WTC11 (cell line): ENCODE data around the gene PRRT4. TPM values are rescaled to one million over a fixed set of nuclear protein-coding genes. Genes with fewer than 3 reads are reported as not detected.

Experiments
- ATAC-seq: fragments of 200-7000 bp; cut with Tn5 transposase; 2 replicates; pipeline ENCODE4 v1.10.0; 2021; ENCODE audit warnings: mild to moderate bottlenecking, moderate library complexity
- CTCF ChIA-PET: fragments of 300-600 bp; sonication (Branson Sonifier 250); formaldehyde crosslinking; loops from one replicate; lab custom pipeline; 2021; ENCODE audit warnings: antibody characterized with exemption; lab: Charles Lee
- POLR2A ChIA-PET: fragments of 350-600 bp; sonication (Branson Sonifier 250); formaldehyde crosslinking; loops from one replicate; lab custom pipeline; 2021; ENCODE audit warnings: antibody characterized with exemption; lab: Charles Lee
- DNase-seq: peaks from one replicate; pipeline ENCODE4 v3.0.0; 2021; ENCODE audit warnings: low spot score
- H3K27ac Mint-ChIP-seq: 2 replicates; pipeline ENCODE4 v1.8.0; 2021; ENCODE audit warnings: mixed read lengths
- H3K27me3 Mint-ChIP-seq: 2 replicates; pipeline ENCODE4 v1.8.0; 2021; ENCODE audit warnings: low read depth, mild to moderate bottlenecking, moderate library complexity, mixed read lengths
- H3K36me3 Mint-ChIP-seq: 2 replicates; pipeline ENCODE4 v1.8.0; 2021; ENCODE audit warnings: mixed read lengths
- H3K4me1 Mint-ChIP-seq: 2 replicates; pipeline ENCODE4 v1.8.0; 2022; ENCODE audit warnings: mixed read lengths
- H3K4me3 Mint-ChIP-seq: 2 replicates; pipeline ENCODE4 v1.8.0; 2021; ENCODE audit warnings: mild to moderate bottlenecking, moderate library complexity, mixed read lengths
- H3K9me3 Mint-ChIP-seq: 2 replicates; pipeline ENCODE4 v1.8.0; 2021; ENCODE audit warnings: mixed read lengths
- AR ChIP-seq: fragments of 250-450 bp; sonication (Bioruptor Pico); IDR thresholded peaks from 2 replicates; pipeline ENCODE4 v1.9.0; 2021; ENCODE audit warnings: mild to moderate bottlenecking
- ATF3 ChIP-seq: sonication (generic); formaldehyde crosslinking; conservative IDR thresholded peaks from 2 replicates; pipeline ENCODE4 v1.8.1; 2022; ENCODE audit warnings: mild to moderate bottlenecking, missing genetic modification reagents
- CBFB ChIP-seq: sonication (generic); formaldehyde crosslinking; IDR thresholded peaks from 2 replicates; pipeline ENCODE4 v1.8.1; 2022; ENCODE audit warnings: mild to moderate bottlenecking, low read depth, missing genetic modification reagents
- CTCF ChIP-seq: fragments of 200-600 bp; IDR thresholded peaks from 2 replicates; pipeline ENCODE4 v1.8.0; 2022; ENCODE audit warnings: antibody characterized with exemption
- E2F5 ChIP-seq: sonication (generic); formaldehyde crosslinking; IDR thresholded peaks from 2 replicates; pipeline ENCODE4 v1.8.1; 2022; ENCODE audit warnings: mild to moderate bottlenecking, moderate library complexity, missing genetic modification reagents
- GABPB1 ChIP-seq: sonication (generic); formaldehyde crosslinking; IDR thresholded peaks from 2 replicates; pipeline ENCODE4 v1.8.1; 2023; ENCODE audit warnings: mild to moderate bottlenecking, missing genetic modification reagents
- GTF2I ChIP-seq: fragments of 250-450 bp; sonication (Bioruptor Pico); conservative IDR thresholded peaks from 2 replicates; pipeline ENCODE4 v1.4.0; 2021; ENCODE audit warnings: mild to moderate bottlenecking
- HMGXB4 ChIP-seq: sonication (generic); formaldehyde crosslinking; IDR thresholded peaks from 2 replicates; pipeline ENCODE4 v1.8.1; 2023; ENCODE audit warnings: mild to moderate bottlenecking, moderate library complexity, missing genetic modification reagents
- JUN ChIP-seq: sonication (generic); formaldehyde crosslinking; IDR thresholded peaks from 2 replicates; pipeline ENCODE4 v1.8.0; 2023; ENCODE audit warnings: mild to moderate bottlenecking, missing genetic modification reagents
- MYBL2 ChIP-seq: sonication (generic); formaldehyde crosslinking; IDR thresholded peaks from 2 replicates; pipeline ENCODE4 v1.8.1; 2023; ENCODE audit warnings: mild to moderate bottlenecking, moderate library complexity, missing genetic modification reagents
- NFATC4 ChIP-seq: fragments of 250-450 bp; sonication (Bioruptor Pico); IDR thresholded peaks from 2 replicates; pipeline ENCODE4 v1.9.0; 2021; ENCODE audit warnings: mild to moderate bottlenecking
- PREB ChIP-seq: sonication (generic); formaldehyde crosslinking; IDR thresholded peaks from 2 replicates; pipeline ENCODE4 v1.8.1; 2022; ENCODE audit warnings: mild to moderate bottlenecking, missing genetic modification reagents, moderate library complexity, borderline replicate concordance
- TEAD4 ChIP-seq: sonication (generic); formaldehyde crosslinking; IDR thresholded peaks from 2 replicates; pipeline ENCODE4 v1.8.0; 2022; ENCODE audit warnings: mild to moderate bottlenecking, missing genetic modification reagents
- TP53 ChIP-seq: sonication (generic); formaldehyde crosslinking; IDR thresholded peaks from 2 replicates; pipeline ENCODE4 v1.8.1; 2023; ENCODE audit warnings: mild to moderate bottlenecking, missing genetic modification reagents
- ZNF138 ChIP-seq: sonication (generic); formaldehyde crosslinking; conservative IDR thresholded peaks from 2 replicates; pipeline ENCODE4 v1.8.1; 2022; ENCODE audit warnings: mild to moderate bottlenecking, moderate library complexity, missing genetic modification reagents
- ZNF219 ChIP-seq: sonication (generic); formaldehyde crosslinking; IDR thresholded peaks from 2 replicates; pipeline ENCODE4 v1.8.0; 2023; ENCODE audit warnings: missing genetic modification reagents, mild to moderate bottlenecking, borderline replicate concordance
- ZNF263 ChIP-seq: sonication (generic); formaldehyde crosslinking; IDR thresholded peaks from 2 replicates; pipeline ENCODE4 v1.8.1; 2022; ENCODE audit warnings: low read depth, mild to moderate bottlenecking, moderate library complexity, missing genetic modification reagents
- ZNF317 ChIP-seq: sonication (generic); formaldehyde crosslinking; IDR thresholded peaks from 2 replicates; pipeline ENCODE4 v1.8.1; 2023; ENCODE audit warnings: low read depth, mild to moderate bottlenecking, moderate library complexity, missing genetic modification reagents, borderline replicate concordance
- ZNF425 ChIP-seq: fragments of 250-450 bp; sonication (Bioruptor Pico); conservative IDR thresholded peaks from 2 replicates; pipeline ENCODE4 v1.9.0; 2021; ENCODE audit warnings: mild to moderate bottlenecking
- ZNF512 ChIP-seq: sonication (generic); formaldehyde crosslinking; IDR thresholded peaks from 2 replicates; pipeline ENCODE4 v1.8.1; 2022; ENCODE audit warnings: missing genetic modification reagents, borderline replicate concordance
- total RNA-seq: library from RNA; stranded (reverse); gene quantifications from 3 replicates; pipeline ENCODE4 v1.2.3, GENCODE V29; 2021

The PRRT4 gene
- total RNA-seq, 1 experiment from 2014 or later = 1.2 TPM

GRCh38 chr7:128357217-128357613, 4.3 kb downstream of the PRRT4 start:
- DNase-seq = no peak
- TF ChIP-seq ATF3 (CRISPR knock-in tag) (no peak), JUN (CRISPR knock-in tag) (no peak), ZNF138 (CRISPR knock-in tag) (no peak), NFATC4 (CRISPR knock-in tag) (no peak), ZNF219 (CRISPR knock-in tag) (no peak)
- TF ChIP-seq, all 79 proteins: peak for 0
- H3K27me3 Mint-ChIP-seq = peaks cover 90% of the 10 kb centered on the region
- no peak for ATAC-seq
- H3K27ac Mint-ChIP-seq = no peak overlapping the region
- ChIA-PET CTCF (interaction anchor here (1.1 to 9.2 kb wide), 4 partner anchors 10 to 70 kb away, joined by 4 to 107 read pairs (median 12); no protein-coding TSS in a partner anchor), POLR2A (no interaction called here)
- H3K9me3 Mint-ChIP-seq = no peaks in the 10 kb centered on the region
- peaks cover 27% of the 10 kb centered on the region for H3K4me1 Mint-ChIP-seq
- no peaks in the 10 kb centered on the region for H3K36me3 Mint-ChIP-seq
- H3K4me3 Mint-ChIP-seq = no peak overlapping the region

GRCh38 chr7:128356546-128357216, 4.8 kb downstream of the PRRT4 start:
- Mint-ChIP-seq H3K9me3 (no peaks in the 10 kb centered on the region), H3K4me3 (no peak overlapping the region), H3K36me3 (no peaks in the 10 kb centered on the region), H3K27ac (no peak overlapping the region), H3K4me1 (peaks cover 22% of the 10 kb centered on the region), H3K27me3 (peaks cover 86% of the 10 kb centered on the region)
- ChIA-PET POLR2A (no interaction called here), CTCF (interaction anchor here (1.7 to 9.2 kb wide), 3 partner anchors 9 to 31 kb away, joined by 7 to 107 read pairs (median 17); no protein-coding TSS in a partner anchor)
- ATAC-seq = no peak
- no peak for DNase-seq
- TF ChIP-seq GABPB1 (CRISPR knock-in tag) (no peak), GTF2I (CRISPR knock-in tag) (no peak), PREB (CRISPR knock-in tag) (no peak), ZNF317 (CRISPR knock-in tag) (no peak), ZNF219 (CRISPR knock-in tag) (no peak), HMGXB4 (CRISPR knock-in tag) (no peak), E2F5 (CRISPR knock-in tag) (no peak), ZNF425 (no peak), ZNF263 (CRISPR knock-in tag) (no peak), ZNF512 (CRISPR knock-in tag) (no peak), TP53 (CRISPR knock-in tag) (no peak), MYBL2 (CRISPR knock-in tag) (no peak), AR (CRISPR knock-in tag) (no peak), TEAD4 (no peak), CTCF (no peak), CBFB (CRISPR knock-in tag) (no peak)
